PC-9 (cell line): ENCODE measurements around the gene WDR72. TPM values are rescaled to one million over a fixed set of nuclear protein-coding genes. Genes with fewer than 3 reads are reported as not detected.

Experiments
- Bru-seq: library from RNA; stranded (reverse); fragments of 400-500 nt; gene quantifications from one replicate; lab custom pipeline; 2021; lab: Mats Ljungman, UMichigan
- BruChase-seq, 2 experiments: library from RNA; stranded (reverse); fragments of 400-500 nt; gene quantifications; one replicate each; lab custom pipeline; 2021; lab: Mats Ljungman, UMichigan
- BruUV-seq: library from RNA; stranded (reverse); fragments of 400-500 nt; replicated peaks from 2 replicates; lab custom pipeline; 2021; lab: Mats Ljungman, UMichigan
- CTCF ChIA-PET: fragments of 300-600 bp; sonication (Branson Sonifier 250); formaldehyde crosslinking; loops from one replicate; lab custom pipeline; 2022; ENCODE audit warnings: antibody characterized with exemption; lab: Charles Lee
- POLR2A ChIA-PET: fragments of 300-600 bp; sonication (Branson Sonifier 250); formaldehyde crosslinking; loops from one replicate; lab custom pipeline; 2022; ENCODE audit warnings: antibody characterized with exemption; ENCODE audit not compliant: unreplicated experiment; lab: Charles Lee
- DNase-seq, 2 experiments: peaks; one replicate each; pipeline versions ENCODE4 v3.0.0 to v3.0.0-alpha.2; 2015 to 2022; ENCODE audit warnings: mixed read lengths in 1 of 2
- H2AFZ ChIP-seq: fragments of 200-600 bp; sonication (generic); 2 replicates; pipeline ENCODE4 v1.8.1; 2017; ENCODE audit warnings: antibody characterized with exemption
- H3F3A ChIP-seq: fragments of 200-600 bp; sonication (generic); 2 replicates; pipeline ENCODE4 v1.8.1; 2017; ENCODE audit warnings: antibody characterized with exemption, mild to moderate bottlenecking, low read depth; ENCODE audit not compliant: insufficient read depth
- H3K27ac ChIP-seq: fragments of 200-600 bp; sonication (generic); 2 replicates; pipeline ENCODE4 v1.6.1; 2016; ENCODE audit warnings: mixed run types
- H3K27me3 ChIP-seq: fragments of 200-600 bp; sonication (generic); 2 replicates; pipeline ENCODE4 v1.6.1; 2016; ENCODE audit warnings: low read depth, mixed run types; ENCODE audit not compliant: insufficient read depth
- H3K36me3 ChIP-seq: fragments of 200-600 bp; sonication (generic); 2 replicates; pipeline ENCODE4 v1.6.1; 2016; ENCODE audit warnings: low read depth, mixed run types
- H3K4me1 ChIP-seq: fragments of 200-600 bp; sonication (generic); replicated peaks from 2 replicates; pipeline ENCODE4 v1.6.1; 2016; ENCODE audit warnings: mixed run types; ENCODE audit not compliant: insufficient read depth
- H3K4me2 ChIP-seq: fragments of 200-600 bp; sonication (generic); 2 replicates; pipeline ENCODE4 v1.6.1; 2017; ENCODE audit warnings: mixed run types
- H3K4me3 ChIP-seq: fragments of 200-600 bp; sonication (generic); 2 replicates; pipeline ENCODE4 v1.6.1; 2016; ENCODE audit warnings: mixed run types
- H3K79me2 ChIP-seq: fragments of 200-600 bp; sonication (generic); 2 replicates; pipeline ENCODE4 v1.6.1; 2017; ENCODE audit warnings: low read depth, mixed run types
- H3K9me2 ChIP-seq: fragments of 200-600 bp; sonication (generic); 2 replicates; pipeline ENCODE4 v1.8.1; 2017; ENCODE audit warnings: mild to moderate bottlenecking; ENCODE audit not compliant: insufficient read depth
- H3K9me3 ChIP-seq: fragments of 200-600 bp; sonication (generic); 2 replicates; pipeline ENCODE4 v1.8.1; 2016; ENCODE audit warnings: low read depth; ENCODE audit not compliant: insufficient read depth
- H4K20me1 ChIP-seq: fragments of 200-600 bp; sonication (generic); 2 replicates; pipeline ENCODE4 v1.8.1; 2017; ENCODE audit not compliant: insufficient read depth
- EZH2 ChIP-seq: fragments of 200-600 bp; sonication (generic); IDR thresholded peaks from 2 replicates; pipeline ENCODE4 v1.8.0; 2017; ENCODE audit warnings: antibody characterized with exemption, low read depth
- intact Hi-C: fragments of 100-400 bp; cut with micrococcal nuclease; formaldehyde crosslinking; loops from one replicate; pipeline ENCODE4 v1.10.0; 2022; ENCODE audit not compliant: unreplicated experiment
- long read RNA-seq: library from polyadenylated mRNA; stranded (forward); transcript quantifications from one replicate; pipeline ENCODE4 v2.0.0, GENCODE V29; 2022
- total RNA-seq: library from RNA; stranded (reverse); gene quantifications from 2 replicates; pipeline ENCODE4 v1.2.3, GENCODE V29; 2021
- TF ChIP-seq, protein P1 (sequence below): fragments of 200-600 bp; sonication (generic); conservative IDR thresholded peaks from 2 replicates; pipeline ENCODE4 v1.6.1; 2017; ENCODE audit warnings: mixed run types, antibody characterized with exemption, mild to moderate bottlenecking, moderate library complexity

WDR72 gene
- 1.8 and 1.9 TPM in 2 replicates for total RNA-seq
- Bru-seq, nascent RNA, result percentile 25 among the genes with signal in this experiment
- BruChase-seq, experiment 1, labeled RNA remaining after a 2-hour chase, result percentile 19 among the genes with signal in this experiment
- BruChase-seq, experiment 2, labeled RNA remaining after a 6-hour chase, result percentile 17 among the genes with signal in this experiment
- long read RNA-seq, full-length matches to known transcripts, result 2 of 9 reads
- long read RNA-seq, partial matches to known transcripts, result 0 of 9 reads
- long read RNA-seq, other reads (novel, unspliced or antisense), result 7 of 9 reads

DNA sequence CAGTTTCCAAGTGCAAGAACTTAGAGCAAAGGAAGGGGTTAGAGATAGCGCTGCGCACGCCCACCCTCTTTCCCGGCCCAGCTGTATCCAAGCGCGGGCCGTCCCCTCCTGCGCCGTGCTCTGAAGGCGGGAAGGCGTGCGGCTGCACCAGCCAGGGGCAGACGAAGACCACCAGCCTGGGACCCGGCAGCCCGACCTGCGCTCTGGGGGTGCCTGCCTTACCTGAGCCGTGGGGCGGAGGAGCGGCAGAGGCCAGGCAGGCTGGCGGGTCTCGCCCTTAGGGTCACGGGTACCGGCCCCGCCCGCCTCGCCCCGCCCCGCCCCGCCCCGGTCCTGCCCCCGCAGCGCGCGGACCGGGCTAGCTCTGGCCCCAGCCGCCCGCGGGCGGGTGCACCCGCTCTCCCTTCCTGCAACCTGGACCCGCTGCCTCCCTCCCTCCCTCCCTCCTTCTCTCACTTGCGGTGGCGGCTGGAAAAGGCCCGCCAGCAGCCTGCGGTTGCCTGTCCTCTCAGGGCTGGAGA is at the start of gene WDR72:
WDR72 (minus strand) TSS at position 253 of the 521 bp plus-strand sequence. CDS start 26,514 bp downstream, outside the sequence.
- Histone ChIP-seq H3K36me3 (no peaks in the 10 kb centered on the region), H3K79me2 (no peaks in the 10 kb centered on the region), H3K4me2 (no peak within 1 kb of the TSS), H3K4me1 (no peaks in the 10 kb centered on the region), H3K9me3 (no peaks in the 10 kb centered on the region), H4K20me1 (no peaks in the 10 kb centered on the region), H3K4me3 (no peak within 1 kb of the TSS), H3F3A (no peaks in the 10 kb centered on the region), H3K9me2 (no peaks in the 10 kb centered on the region), H3K27ac (no peak within 1 kb of the TSS), H3K27me3 (no peaks in the 10 kb centered on the region), H2AFZ (no peak within 1 kb of the TSS)
- intact Hi-C loops, result no loop called here
- TF ChIP-seq EZH2, result no peak
- TF ChIP-seq, protein P1, sequence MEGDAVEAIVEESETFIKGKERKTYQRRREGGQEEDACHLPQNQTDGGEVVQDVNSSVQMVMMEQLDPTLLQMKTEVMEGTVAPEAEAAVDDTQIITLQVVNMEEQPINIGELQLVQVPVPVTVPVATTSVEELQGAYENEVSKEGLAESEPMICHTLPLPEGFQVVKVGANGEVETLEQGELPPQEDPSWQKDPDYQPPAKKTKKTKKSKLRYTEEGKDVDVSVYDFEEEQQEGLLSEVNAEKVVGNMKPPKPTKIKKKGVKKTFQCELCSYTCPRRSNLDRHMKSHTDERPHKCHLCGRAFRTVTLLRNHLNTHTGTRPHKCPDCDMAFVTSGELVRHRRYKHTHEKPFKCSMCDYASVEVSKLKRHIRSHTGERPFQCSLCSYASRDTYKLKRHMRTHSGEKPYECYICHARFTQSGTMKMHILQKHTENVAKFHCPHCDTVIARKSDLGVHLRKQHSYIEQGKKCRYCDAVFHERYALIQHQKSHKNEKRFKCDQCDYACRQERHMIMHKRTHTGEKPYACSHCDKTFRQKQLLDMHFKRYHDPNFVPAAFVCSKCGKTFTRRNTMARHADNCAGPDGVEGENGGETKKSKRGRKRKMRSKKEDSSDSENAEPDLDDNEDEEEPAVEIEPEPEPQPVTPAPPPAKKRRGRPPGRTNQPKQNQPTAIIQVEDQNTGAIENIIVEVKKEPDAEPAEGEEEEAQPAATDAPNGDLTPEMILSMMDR, result no peak
- CTCF ChIA-PET, result no interaction called here
- no TSS peak for BruUV-seq
- no peak for DNase-seq
- POLR2A ChIA-PET, result no interaction called here

DNA sequence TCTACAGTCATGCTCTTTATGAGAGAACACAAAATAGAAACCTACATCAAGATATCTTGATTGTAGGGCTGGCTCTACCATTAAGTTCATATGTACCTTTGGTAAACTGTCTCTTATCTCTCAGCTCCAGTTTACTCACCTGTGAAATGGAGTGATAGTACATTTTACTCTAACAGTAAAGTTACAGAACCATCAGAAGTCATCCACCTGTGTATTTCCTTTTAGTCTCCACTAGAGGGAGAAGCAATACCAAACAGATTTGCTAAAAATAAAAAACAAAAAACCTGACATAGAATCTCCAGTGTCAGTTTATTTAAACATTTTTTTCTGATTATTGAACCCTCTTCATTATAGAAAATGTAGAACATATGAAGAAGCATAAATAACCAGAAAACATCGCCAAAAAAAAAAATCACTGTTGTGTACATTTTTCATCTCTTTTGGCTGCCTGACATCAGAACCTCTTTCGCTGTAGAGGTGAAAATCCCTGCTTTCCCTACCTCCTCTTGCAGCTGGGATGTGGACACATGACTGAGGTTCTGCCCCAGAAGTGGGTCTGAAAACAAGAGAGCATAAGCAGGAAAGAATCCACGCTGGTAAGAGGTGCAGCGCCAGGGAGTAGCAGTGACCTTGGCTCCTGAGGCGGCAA is 48.7 kb upstream of the WDR72 start:
- no peak for DNase-seq
- Histone ChIP-seq H4K20me1 (no peaks in the 10 kb centered on the region), H3K36me3 (no peaks in the 10 kb centered on the region), H3K9me3 (no peaks in the 10 kb centered on the region), H3F3A (no peaks in the 10 kb centered on the region), H3K27me3 (no peaks in the 10 kb centered on the region), H3K4me1 (no peaks in the 10 kb centered on the region), H3K4me2 (no peak overlapping the region), H3K9me2 (no peaks in the 10 kb centered on the region), H3K27ac (no peak overlapping the region), H2AFZ (no peak overlapping the region), H3K79me2 (no peaks in the 10 kb centered on the region), H3K4me3 (no peak overlapping the region)
- POLR2A ChIA-PET, result no interaction called here
- CTCF ChIA-PET, result no interaction called here
- no peak for TF ChIP-seq EZH2
- TF ChIP-seq, protein P1, result peak; percentile 67
- no TSS peak for BruUV-seq
- intact Hi-C loops, result no loop called here

DNA sequence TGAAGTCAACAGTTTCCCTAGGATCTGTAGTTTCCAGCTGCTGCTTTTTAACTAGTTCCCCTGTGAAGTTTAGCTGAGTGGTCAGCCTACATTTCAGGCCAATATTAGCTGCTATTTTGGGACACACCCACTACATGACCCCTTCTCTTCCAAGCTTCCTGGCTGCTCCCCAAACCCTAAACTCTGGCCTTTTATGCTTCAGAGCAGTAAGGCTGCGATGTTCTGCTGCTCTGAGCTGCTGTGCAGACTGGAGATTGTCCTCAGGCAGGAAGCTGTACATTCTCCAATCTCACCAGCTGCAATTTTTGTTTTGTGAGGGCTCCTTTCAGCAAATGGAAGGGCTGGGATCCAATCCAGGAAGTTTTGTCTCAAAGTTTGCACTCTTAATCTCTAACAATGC is 48.0 kb upstream of the WDR72 start:
- H4K20me1 ChIP-seq, result no peaks in the 10 kb centered on the region
- H3K79me2 ChIP-seq, result no peaks in the 10 kb centered on the region
- DNase-seq, result no peak
- H3K27me3 ChIP-seq, result no peaks in the 10 kb centered on the region
- ChIA-PET POLR2A (no interaction called here), CTCF (interaction anchor here (0.6 kb wide), 1 partner anchor 1641 kb away, joined by 3 read pairs; no protein-coding TSS in a partner anchor)
- no peak overlapping the region for H3K27ac ChIP-seq
- no peak overlapping the region for H3K4me2 ChIP-seq
- no peaks in the 10 kb centered on the region for H3K9me2 ChIP-seq
- H2AFZ ChIP-seq, result no peak overlapping the region
- H3K4me3 ChIP-seq, result no peak overlapping the region
- BruUV-seq, result no TSS peak
- no peaks in the 10 kb centered on the region for H3K9me3 ChIP-seq
- H3F3A ChIP-seq, result no peaks in the 10 kb centered on the region
- H3K4me1 ChIP-seq, result no peaks in the 10 kb centered on the region
- no peaks in the 10 kb centered on the region for H3K36me3 ChIP-seq
- intact Hi-C loops, result no loop called here
- TF ChIP-seq, protein P1, result no peak
- TF ChIP-seq EZH2, result no peak
